Central memory CD4-positive, alpha-beta T cell (primary cell): Measurements from ENCODE around the gene SRD5A2.

ENCODE experiments used
- DNase-seq: peaks from one replicate; pipeline ENCODE4 v3.0.0; 2022
- total RNA-seq, 3 experiments: gene quantifications; one replicate each; lab custom pipeline; 2026; lab: John Stamatoyannopoulos, UW

SRD5A2 gene, protein sequence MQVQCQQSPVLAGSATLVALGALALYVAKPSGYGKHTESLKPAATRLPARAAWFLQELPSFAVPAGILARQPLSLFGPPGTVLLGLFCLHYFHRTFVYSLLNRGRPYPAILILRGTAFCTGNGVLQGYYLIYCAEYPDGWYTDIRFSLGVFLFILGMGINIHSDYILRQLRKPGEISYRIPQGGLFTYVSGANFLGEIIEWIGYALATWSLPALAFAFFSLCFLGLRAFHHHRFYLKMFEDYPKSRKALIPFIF
- 0 reads per million in 3 experiments for total RNA-seq

GRCh38 chr2:31580321-31581117 is at the start of gene SRD5A2:
Gene SRD5A2 (minus strand): TSS chr2:31580938. CDS start chr2:31580900, 38 bp downstream.
- no peak for DNase-seq

- no peak for DNase-seq
Measured at GRCh38 chr2:31606509-31606908, 25.8 kb upstream of the SRD5A2 start.

DNA sequence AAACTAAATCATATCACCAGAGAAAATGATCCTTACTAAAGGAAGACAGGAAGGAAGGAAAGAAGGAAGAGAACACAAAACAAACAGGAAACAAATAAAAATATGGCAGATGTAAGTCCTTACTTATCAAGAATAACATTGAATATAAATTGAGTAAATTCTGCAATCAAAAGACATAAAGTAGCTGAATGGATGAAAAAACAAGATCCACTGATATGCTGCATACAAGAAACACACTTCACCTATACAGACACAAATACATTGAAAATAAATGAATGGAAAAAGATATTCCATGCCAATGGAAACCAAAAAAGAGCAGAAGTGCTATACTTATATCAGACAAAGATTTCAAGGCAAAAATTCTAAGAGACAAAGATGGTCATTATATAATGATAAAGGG is 18.0 kb upstream of the SRD5A2 start:
- no peak for DNase-seq

DNA sequence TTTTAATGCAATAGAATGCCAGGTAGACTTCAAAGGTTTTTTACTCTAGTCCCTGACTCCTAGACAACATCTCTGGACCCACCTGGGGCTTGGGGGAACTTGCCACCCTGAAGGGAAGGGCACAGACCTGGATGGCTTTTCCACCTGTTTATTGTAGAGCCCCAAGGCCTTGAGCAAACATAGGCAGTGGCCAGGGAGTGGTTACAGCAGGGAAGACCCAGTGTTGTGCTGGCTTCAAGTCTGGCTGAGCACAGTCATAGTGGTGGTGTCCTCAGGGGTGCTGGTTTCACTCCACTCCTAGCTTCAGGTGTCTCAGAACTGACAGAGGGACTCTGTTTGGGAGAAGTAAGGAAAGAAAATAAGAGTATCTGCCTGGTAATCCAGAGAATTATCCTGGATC is 5.5 kb upstream of the SRD5A2 start:
- DNase-seq = no peak

DNA sequence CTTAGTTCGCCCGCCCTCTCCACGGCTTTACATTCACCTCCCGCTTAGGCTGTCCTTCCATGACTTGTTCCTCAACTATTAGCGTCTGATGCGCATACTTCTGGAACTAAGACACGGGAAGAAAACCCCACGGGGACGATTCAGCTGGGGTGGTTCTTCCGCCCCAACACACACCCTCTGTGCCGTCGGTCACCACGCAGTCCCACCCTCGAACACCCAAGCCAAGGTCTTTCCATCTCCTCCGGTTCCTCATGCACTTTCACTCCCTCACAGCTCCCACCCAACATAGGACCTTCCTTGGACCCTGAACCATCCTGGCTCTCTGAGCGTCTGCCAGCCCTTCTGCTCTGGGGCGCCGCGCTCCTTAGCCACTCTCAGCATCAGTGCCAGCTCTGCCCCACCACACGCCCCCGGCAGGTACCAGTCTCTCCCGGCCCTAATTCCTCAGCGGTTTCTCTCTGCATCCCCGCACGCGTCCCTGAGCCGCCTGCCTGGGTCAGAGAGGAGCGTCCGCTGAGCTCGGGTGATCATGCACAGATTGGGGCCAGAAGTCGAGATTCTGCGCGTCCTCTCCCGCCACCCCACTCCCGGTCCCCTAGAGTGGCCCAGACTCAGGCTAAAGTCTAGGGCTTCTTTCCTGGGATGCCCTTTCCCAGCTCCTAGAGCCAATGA is 522 bp upstream of the SRD5A2 start:
- no peak for DNase-seq

DNA sequence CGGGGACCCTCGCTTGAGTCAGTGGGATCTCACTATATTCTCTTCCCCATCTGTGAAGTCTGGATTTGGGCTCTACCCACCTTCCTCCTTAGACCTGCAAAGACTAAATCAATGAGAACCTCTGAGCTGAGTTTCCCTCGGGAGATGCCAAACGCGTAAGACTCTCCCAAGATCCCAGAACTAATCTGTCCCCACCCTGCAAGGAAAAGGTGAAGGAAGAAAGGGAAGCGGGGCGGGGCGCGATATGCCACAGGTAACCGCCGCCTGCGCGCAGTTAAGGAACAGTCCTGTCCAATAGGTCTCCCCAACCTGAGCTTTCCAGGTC is 780 bp downstream of the SRD5A2 start:
- no peak for DNase-seq

- DNase-seq = no peak
Measured at GRCh38 chr2:31578316-31578715, 2.4 kb downstream of the SRD5A2 start.

DNA sequence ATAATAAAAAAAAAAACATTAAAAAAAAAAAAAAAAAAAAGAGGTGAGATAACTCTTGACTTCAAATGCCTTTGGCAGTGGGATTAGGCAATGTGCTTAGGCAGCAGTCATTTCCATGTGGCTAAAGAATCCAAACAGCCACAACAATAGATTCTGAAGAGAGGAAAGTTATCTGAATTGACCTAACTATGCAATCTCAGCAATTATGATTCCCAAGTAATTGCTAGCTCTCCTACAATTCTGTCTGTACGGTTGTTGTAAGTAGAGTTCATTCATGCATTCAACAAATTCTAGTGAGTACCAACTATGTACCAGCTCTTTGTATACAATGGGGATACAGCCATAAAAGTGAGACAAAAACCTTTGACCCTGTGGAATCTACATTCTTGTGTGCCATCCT is 3.6 kb downstream of the SRD5A2 start:
- no peak for DNase-seq

- DNase-seq = no peak
Measured at GRCh38 chr2:31568585-31569201, 12.0 kb downstream of the SRD5A2 start.

DNA sequence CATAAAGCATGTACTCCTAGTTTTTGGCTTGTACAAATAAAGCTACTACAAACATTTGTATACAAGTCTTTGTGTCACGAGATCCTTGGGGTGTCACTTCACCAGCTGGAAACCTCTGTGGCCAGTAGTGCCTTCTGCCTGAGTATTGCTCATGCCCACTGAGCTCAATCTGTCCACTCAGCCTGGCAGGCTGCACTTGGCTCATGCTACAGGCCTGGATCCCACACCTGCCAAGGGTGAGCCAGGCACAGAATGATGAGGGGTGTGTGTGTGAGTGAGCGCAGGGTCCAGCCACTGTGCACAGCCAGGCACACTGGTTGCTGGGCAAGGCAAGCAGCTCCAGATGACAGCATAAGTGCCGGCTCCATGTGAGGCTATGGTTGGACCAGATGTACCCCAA is 13.1 kb downstream of the SRD5A2 start:
- DNase-seq = no peak

DNA sequence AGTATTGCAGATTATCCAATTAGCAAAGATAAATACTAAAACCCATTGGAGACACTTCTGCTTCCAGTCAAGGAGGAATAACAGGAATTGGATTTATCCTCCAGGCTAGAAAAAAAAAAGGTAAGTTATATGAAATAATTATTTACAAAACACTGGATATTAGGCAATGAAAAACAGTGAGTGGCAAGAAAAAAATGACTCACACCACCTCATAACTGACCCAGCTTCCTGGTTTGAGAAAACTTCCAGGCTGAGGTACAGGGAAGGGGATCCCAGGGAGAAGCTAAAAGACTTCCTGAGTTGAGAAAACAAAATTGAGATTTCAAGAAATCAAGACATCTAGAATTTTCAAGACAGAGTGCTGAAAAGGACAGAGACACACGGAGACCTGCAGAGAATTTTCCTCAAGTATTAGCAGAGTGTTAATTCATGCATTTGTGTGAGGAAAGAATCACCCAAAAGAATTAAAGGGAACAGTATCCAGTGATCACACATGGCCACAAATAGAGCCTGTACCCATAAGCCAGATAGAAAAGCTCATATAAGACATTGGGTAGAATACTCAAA is 17.4 kb downstream of the SRD5A2 start:
- no peak for DNase-seq

DNA sequence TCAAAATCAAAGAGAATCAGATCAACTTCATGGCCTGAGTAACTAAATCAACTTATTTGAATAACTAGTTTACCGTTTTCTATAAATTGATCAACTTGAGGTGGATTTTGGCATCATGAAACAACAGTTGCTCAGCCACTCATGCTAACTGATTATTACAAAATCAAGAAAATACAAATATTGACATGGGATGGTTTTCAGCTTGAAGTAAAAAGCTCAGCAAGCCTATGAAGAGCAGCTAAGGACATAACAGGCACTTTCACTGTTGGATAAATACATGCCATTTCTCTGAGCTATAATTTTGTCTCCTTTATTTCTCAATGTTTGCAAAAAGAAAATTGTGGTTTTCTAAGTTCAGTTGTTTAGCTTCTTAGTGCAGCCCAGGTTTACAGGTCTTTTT is 18.9 kb downstream of the SRD5A2 start:
- no peak for DNase-seq

GRCh38 chr2:31558401-31559295 is 22.1 kb downstream of the SRD5A2 start:
- DNase-seq = no peak

GRCh38 chr2:31556940-31557339 is 23.8 kb downstream of the SRD5A2 start:
- no peak for DNase-seq

DNA sequence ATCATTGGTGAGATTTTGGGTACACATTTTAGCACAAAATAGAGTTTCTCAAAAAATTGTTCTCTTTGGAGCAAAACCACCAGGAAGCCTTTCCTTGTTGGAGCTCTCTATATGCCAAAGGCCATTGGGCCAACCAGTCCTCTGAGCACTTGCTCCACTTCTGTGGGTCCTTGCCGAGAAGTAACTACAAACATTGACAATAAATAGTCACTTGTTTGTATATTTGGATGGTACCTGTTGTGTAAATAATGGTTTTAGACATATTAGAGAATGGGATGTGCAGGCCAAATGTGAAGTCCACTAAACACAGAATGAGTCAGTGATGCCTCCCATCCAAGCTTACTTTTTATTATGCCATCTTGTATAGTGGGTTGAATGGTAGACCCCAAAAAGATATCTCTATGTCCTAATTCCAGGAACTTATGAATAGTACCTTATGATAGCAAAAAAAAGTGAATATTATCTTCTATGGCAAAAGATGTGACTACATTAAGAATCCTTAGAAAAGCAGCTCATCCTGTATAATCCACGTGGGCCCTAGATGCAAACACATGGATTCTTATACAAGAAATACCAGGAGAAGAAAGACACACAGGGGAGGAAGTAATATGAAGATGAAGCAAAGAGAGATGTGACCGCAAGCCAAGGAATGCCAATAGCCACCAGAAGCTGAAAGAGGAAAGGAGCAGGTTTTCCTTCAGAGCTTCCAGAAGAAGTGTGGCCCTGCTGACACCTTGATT is 24.6 kb downstream of the SRD5A2 start:
- DNase-seq = no peak

DNA sequence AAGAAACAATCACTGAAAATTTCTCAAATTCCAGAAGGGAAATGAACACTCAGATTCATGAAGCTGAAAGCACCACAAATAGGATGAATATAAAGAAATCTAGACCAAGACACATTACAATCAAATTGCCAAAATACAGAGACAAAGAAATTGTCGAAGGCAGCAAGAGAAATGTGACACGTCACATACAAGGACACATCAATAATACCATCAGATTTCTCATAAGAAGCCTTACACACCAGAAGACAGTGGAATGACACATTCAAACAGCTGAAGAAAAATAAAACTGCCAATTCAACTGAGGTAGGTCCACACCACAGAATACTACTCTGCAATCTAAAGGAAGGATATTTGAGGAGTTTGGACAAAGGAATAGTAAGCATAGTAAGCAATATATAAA is 27.4 kb downstream of the SRD5A2 start:
- DNase-seq = no peak

DNA sequence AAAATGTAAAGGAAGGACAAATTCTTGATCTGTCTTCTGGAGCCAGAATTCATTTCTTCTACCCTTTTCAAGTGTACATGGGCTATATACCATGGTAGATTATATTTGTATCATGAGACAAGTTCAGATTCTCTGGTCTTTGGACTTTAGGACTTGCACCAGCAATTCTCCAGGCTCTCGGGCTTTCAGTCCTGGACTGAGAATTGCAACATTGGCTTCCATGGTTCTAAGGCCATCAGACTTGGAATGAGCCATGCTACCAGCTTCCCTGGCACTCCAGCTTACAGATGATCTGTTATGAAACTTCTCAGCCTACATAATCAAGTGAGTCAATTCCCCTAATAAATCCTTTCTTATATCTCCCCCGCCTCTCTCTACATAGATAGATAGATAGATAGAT is 33.3 kb downstream of the SRD5A2 start:
- DNase-seq = no peak

GRCh38 chr2:31541853-31542252 is 38.9 kb downstream of the SRD5A2 start:
- DNase-seq = no peak

DNA sequence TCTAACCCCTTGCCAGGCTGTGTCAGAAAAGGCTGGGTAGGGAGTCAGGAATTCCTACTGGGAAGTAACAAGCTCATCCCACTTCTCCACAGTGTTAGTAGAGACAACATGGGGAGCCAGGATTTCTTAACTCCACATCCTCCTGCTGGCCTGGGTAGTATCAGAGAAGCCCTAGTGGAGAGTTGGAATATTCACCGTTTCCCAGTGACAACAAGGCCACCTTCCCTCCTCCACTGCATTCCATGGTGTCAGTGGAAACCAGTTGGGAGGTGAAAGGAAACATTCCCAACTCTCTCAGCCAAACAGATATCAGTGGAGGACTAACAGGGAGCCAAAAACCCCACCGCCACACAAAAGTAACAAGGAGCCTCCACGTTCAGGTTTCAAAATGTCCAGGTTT is 41.2 kb downstream of the SRD5A2 start:
- no peak for DNase-seq

GRCh38 chr2:31535768-31536167 is 45.0 kb downstream of the SRD5A2 start:
- DNase-seq = no peak

GRCh38 chr2:31534636-31535035 is 46.1 kb downstream of the SRD5A2 start:
- no peak for DNase-seq
